H1 (cell line): ENCODE data around the gene PIF1. TPM values are rescaled to one million over a fixed set of nuclear protein-coding genes. Genes with fewer than 3 reads are reported as not detected.

Experiments
- CEBPB ChIP-seq: IDR thresholded peaks from 2 replicates; pipeline ENCODE4 v1.6.1; 2012; ENCODE audit warnings: low read depth, low read length
- CHD2 ChIP-seq: IDR thresholded peaks from 2 replicates; pipeline ENCODE4 v1.6.1; 2012; ENCODE audit warnings: low read length, improper control_type of control experiment
- EGR1 ChIP-seq: IDR thresholded peaks from 2 replicates; pipeline ENCODE4 v1.6.1; 2011; ENCODE audit warnings: low read depth, low read length, borderline replicate concordance
- EP300 ChIP-seq, 2 experiments: IDR thresholded peaks; 1 replicate in 1 of 2; 2 replicates in 1 of 2; pipeline ENCODE4 v1.6.1; 2011 to 2012; ENCODE audit warnings: low read depth in 2 of 2, low read length in 2 of 2, mild to moderate bottlenecking in 2 of 2, borderline replicate concordance in 1 of 2, inconsistent platforms in 1 of 2, moderate library complexity in 1 of 2
- EZH2 ChIP-seq: fragments of 200-600 bp; sonication (generic); IDR thresholded peaks from 2 replicates; pipeline ENCODE4 v1.7.1; 2012; ENCODE audit warnings: low read depth, mild to moderate bottlenecking, moderate library complexity, low read length, inconsistent platforms; ENCODE audit not compliant: severe bottlenecking
- FOSL1 ChIP-seq: IDR thresholded peaks from 2 replicates; pipeline ENCODE4 v1.6.1; 2011; ENCODE audit warnings: mild to moderate bottlenecking, low read depth, low read length, moderate library complexity; ENCODE audit not compliant: insufficient read depth
- HDAC2 ChIP-seq, 2 experiments: fragments of 300-600 bp in 1 of 2; sonication (generic) in 1 of 2; IDR thresholded peaks; 2 replicates each; pipeline ENCODE4 v1.6.1; 2011 to 2012; ENCODE audit warnings: low read depth in 2 of 2, low read length in 2 of 2, mild to moderate bottlenecking in 2 of 2, moderate library complexity in 2 of 2, borderline replicate concordance in 1 of 2, inconsistent platforms in 1 of 2
- HDAC6 ChIP-seq: IDR thresholded peaks from one replicate; pipeline ENCODE4 v1.7.1; 2012; ENCODE audit warnings: low read depth, mild to moderate bottlenecking, inconsistent platforms, low read length, moderate library complexity
- KDM4A ChIP-seq: IDR thresholded peaks from one replicate; pipeline ENCODE4 v1.7.1; 2012; ENCODE audit warnings: low read depth, mild to moderate bottlenecking, moderate library complexity, low read length, inconsistent platforms; ENCODE audit not compliant: severe bottlenecking
- KDM5A ChIP-seq: fragments of 200-600 bp; IDR thresholded peaks from 2 replicates; pipeline ENCODE4 v1.7.1; 2012; ENCODE audit warnings: mild to moderate bottlenecking, low read length, inconsistent platforms, mixed read lengths
- POU5F1 ChIP-seq: IDR thresholded peaks from 2 replicates; pipeline ENCODE4 v1.6.1; 2011; ENCODE audit warnings: low read depth, mild to moderate bottlenecking, low read length, moderate library complexity
- RNF2 ChIP-seq: fragments of 200-900, 300-1000 bp; sonication (generic); IDR thresholded peaks from 2 replicates; pipeline ENCODE4 v1.7.1; 2016; ENCODE audit warnings: borderline replicate concordance, low read depth, mild to moderate bottlenecking, antibody characterized with exemption, low read length; ENCODE audit not compliant: poor library complexity, severe bottlenecking; ENCODE audit errors: missing control alignments
- SIX5 ChIP-seq: IDR thresholded peaks from 2 replicates; pipeline ENCODE4 v1.6.1; 2011; ENCODE audit warnings: mild to moderate bottlenecking, low read depth, low read length
- SRF ChIP-seq: IDR thresholded peaks from 2 replicates; pipeline ENCODE4 v1.6.1; 2011; ENCODE audit warnings: mild to moderate bottlenecking, low read depth, low read length, moderate library complexity
- TCF12 ChIP-seq: IDR thresholded peaks from 2 replicates; pipeline ENCODE4 v1.6.1; 2011; ENCODE audit warnings: low read depth, mild to moderate bottlenecking, low read length
- USF2 ChIP-seq: IDR thresholded peaks from 2 replicates; pipeline ENCODE4 v1.6.1; 2011; ENCODE audit warnings: low read length, improper control_type of control experiment
- YY1 ChIP-seq: IDR thresholded peaks from 2 replicates; pipeline ENCODE4 v1.6.1; 2011; ENCODE audit warnings: low read depth, mild to moderate bottlenecking, low read length
- ZNF274 ChIP-seq: IDR thresholded peaks from 2 replicates; pipeline ENCODE4 v1.7.0; 2012; ENCODE audit warnings: low read length, borderline replicate concordance; ENCODE audit errors: extremely low read depth
- polyA plus RNA-seq, 7 experiments: library from polyadenylated mRNA; depleted of rRNA in 3 of 7; stranded (reverse) in 5 of 7; unstranded in 2 of 7; fragments of >200 nt in 5 of 7; fragments of 200-250 nt in 2 of 7; gene quantifications; 1 replicate in 5 of 7; 2 replicates in 1 of 7; 4 replicates in 1 of 7; pipeline versions ENCODE4 v1.2.1 to v1.2.3, GENCODE V29; 2011 to 2013; ENCODE audit warnings: missing spikeins in 2 of 7, mixed read lengths in 2 of 7
- total RNA-seq: library from RNA; stranded (reverse); fragmentation: NEBNext Ultra II Directional; extraction: Animal tissue kit (Norgen Biotek cat#: 25700); gene quantifications from 2 replicates; pipeline ENCODE4 v1.2.1, GENCODE V29; 2021
- TF ChIP-seq, protein P1 (sequence below): IDR thresholded peaks from 2 replicates; pipeline ENCODE4 v1.6.1; 2012; ENCODE audit warnings: low read length, inconsistent platforms
- TF ChIP-seq, protein P2 (sequence below): IDR thresholded peaks from 2 replicates; pipeline ENCODE4 v1.6.1; 2012; ENCODE audit warnings: inconsistent platforms

The PIF1 gene
- total and polyA plus RNA-seq, 2 of the 8 experiments (the other 6 are each of a cell fraction or from before 2014, with no cell fraction given) = 73.3 to 138 TPM

DNA sequence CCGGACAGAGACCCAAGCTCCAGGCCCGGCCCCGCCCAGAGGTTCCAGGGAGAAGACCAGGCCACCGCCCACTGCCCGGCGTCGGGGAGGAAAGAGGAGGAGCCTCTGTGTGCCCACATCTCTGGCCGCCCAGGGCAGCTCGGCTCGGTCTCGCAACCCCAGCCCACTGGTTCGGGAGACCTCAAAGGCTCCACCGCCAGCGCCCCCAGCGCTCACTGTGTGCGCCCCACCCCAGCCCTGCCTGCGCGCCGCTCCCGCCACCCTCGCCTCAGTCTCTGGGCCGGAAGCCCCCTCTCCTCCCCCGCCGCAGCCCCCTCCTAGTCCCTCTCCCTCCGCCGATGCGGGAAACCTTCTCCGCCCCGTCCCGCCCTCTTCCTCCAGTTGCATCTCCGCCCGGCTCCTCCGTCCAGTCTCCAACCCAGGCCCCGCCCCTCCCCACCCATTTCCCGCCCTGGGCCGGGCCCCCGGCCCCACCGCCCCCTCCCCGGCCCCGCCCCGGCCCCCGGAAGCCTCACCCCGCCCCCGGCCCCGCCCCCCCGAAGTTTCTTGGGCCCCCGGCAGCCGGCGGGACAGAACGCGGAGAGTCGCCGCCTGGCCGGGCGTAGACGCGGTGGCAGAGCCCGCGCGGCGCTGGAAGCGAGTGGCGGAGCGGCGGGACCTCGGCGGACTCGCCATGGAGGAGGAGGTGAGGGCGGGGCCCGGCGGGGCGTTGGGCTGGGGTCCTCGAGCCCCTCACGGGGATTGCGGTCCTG is 16.1 kb upstream of the PIF1 start, which contains the start of gene PLEKHO2 (continued):
- TF ChIP-seq, protein P1, sequence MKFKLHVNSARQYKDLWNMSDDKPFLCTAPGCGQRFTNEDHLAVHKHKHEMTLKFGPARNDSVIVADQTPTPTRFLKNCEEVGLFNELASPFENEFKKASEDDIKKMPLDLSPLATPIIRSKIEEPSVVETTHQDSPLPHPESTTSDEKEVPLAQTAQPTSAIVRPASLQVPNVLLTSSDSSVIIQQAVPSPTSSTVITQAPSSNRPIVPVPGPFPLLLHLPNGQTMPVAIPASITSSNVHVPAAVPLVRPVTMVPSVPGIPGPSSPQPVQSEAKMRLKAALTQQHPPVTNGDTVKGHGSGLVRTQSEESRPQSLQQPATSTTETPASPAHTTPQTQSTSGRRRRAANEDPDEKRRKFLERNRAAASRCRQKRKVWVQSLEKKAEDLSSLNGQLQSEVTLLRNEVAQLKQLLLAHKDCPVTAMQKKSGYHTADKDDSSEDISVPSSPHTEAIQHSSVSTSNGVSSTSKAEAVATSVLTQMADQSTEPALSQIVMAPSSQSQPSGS = no peak
- TF ChIP-seq EGR1 (peak; percentile 46; the same call in 1 of the 2 replicates), CHD2 (no peak), USF2 (no peak), CEBPB (no peak), ZNF274 (no peak), EP300 (IDR thresholded peaks at IDR 0.05; ENCODE audit: borderline replicate concordance in 1 of 2, low read depth in 2 of 2, low read length in 2 of 2) (no peak), HDAC6 (no peak), YY1 (no peak), FOSL1 (no peak), TCF12 (no peak), EZH2 (no peak), RNF2 (no peak), POU5F1 (no peak), KDM5A (no peak), KDM4A (peak; percentile 35), HDAC2 (IDR thresholded peaks at IDR 0.05; ENCODE audit: borderline replicate concordance in 1 of 2, low read depth in 2 of 2, low read length in 2 of 2) (no peak), SIX5 (no peak), SRF (no peak)
- TF ChIP-seq, protein P2, sequence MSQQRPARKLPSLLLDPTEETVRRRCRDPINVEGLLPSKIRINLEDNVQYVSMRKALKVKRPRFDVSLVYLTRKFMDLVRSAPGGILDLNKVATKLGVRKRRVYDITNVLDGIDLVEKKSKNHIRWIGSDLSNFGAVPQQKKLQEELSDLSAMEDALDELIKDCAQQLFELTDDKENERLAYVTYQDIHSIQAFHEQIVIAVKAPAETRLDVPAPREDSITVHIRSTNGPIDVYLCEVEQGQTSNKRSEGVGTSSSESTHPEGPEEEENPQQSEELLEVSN = 0 out of 2 replicates have a peak, but pooled peaks have one; percentile 20
